Adrenal gland (tissue), 12 donors: ENCODE results near the gene SPTBN1. TPM values are rescaled to one million over a fixed set of nuclear protein-coding genes. Genes with fewer than 3 reads are reported as not detected.

ENCODE experiments used
- DNase-seq, 7 donors: peaks; one replicate each; pipeline ENCODE4 v3.0.0-alpha.2; 2019 to 2020
- H3K27ac ChIP-seq, 5 donors: fragments of 200-600 bp; sonication (generic) in 4 of 5; 1 replicate in 3 of 5; 2 replicates in 2 of 5; pipeline versions ENCODE4 v1.5.1 to v1.8.0; 2016 to 2020; ENCODE audit warnings: mild to moderate bottlenecking in 1 of 5
- H3K27me3 ChIP-seq: fragments of 200-600 bp; 2 replicates; pipeline ENCODE4 v1.8.0; 2021
- H3K36me3 ChIP-seq, 2 donors: fragments of 200-600 bp; replicated peaks in 1 of 2; 1 replicate in 1 of 2; 2 replicates in 1 of 2; pipeline versions ENCODE4 v1.5.1 to v1.8.0; 2018 to 2022
- H3K4me1 ChIP-seq, 2 donors: fragments of 200-600 bp; replicated peaks in 1 of 2; 1 replicate in 1 of 2; 2 replicates in 1 of 2; pipeline versions ENCODE4 v1.5.1 to v1.8.0; 2018 to 2021
- H3K4me3 ChIP-seq, 4 donors: fragments of 200-600 bp; sonication (generic) in 3 of 4; one replicate each; pipeline ENCODE4 v1.5.1; 2016 to 2018
- H3K9me3 ChIP-seq, 3 donors: fragments of 200-600 bp; sonication (generic) in 1 of 3; replicated peaks in 1 of 3; 1 replicate in 2 of 3; 2 replicates in 1 of 3; pipeline versions ENCODE4 v1.5.1 to v1.8.0; 2016 to 2021
- CTCF ChIP-seq, 6 experiments: fragments of 450-650 bp in 4 of 6; fragments of 200-600 bp in 2 of 6; sonication (generic) in 1 of 6; IDR thresholded peaks; 1 replicate in 5 of 6; 2 replicates in 1 of 6; pipeline versions ENCODE4 v1.5.1 to v1.8.0; 2016 to 2021; ENCODE audit warnings: antibody characterized with exemption in 6 of 6, mild to moderate bottlenecking in 2 of 6, moderate library complexity in 1 of 6
- POLR2A ChIP-seq, 2 donors: fragments of 450-650 bp; IDR thresholded peaks; one replicate each; pipeline ENCODE4 v1.6.1; 2017; ENCODE audit warnings: antibody characterized with exemption in 2 of 2, mild to moderate bottlenecking in 2 of 2, moderate library complexity in 1 of 2
- WGBS, 4 donors: extraction: QIAGEN DNeasy Blood & Tissue Kit in 2 of 4; methylation state at CpG; one replicate each; pipeline versions ENCODE4 v1.1.5 to v1.1.7; 2013 to 2017; 5-methylcytosine and 5-hydroxymethylcytosine counted together
- intact Hi-C, 2 donors: fragments of 100-400 bp; cut with DNase I; formaldehyde crosslinking; loops; one replicate each; pipeline versions ENCODE4 v1.14.1 to v1.15.0; 2022 to 2023
- polyA plus RNA-seq, 3 donors: library from polyadenylated mRNA; stranded (reverse); fragments of 200-250 nt in 2 of 3; fragments of 350-450 nt in 1 of 3; fragmentation: Illumina TruSeq in 1 of 3; extraction: RNeasy Lipid Tissue Mini Kit (QIAGEN cat#74804) in 1 of 3; gene quantifications; one replicate each; pipeline ENCODE4 v1.2.3, GENCODE V29; 2013 to 2014
- total RNA-seq, 9 donors: library from RNA; depleted of rRNA in 4 of 9; stranded (reverse); fragments of >200 nt in 4 of 9; fragments of 120-200 nt in 1 of 9; fragmentation: NEBNext Ultra II Directional in 1 of 9; extraction: Animal tissue kit (Norgen Biotek cat#: 25700) in 1 of 9; gene quantifications; one replicate each; pipeline versions ENCODE4 v1.1.0 to v1.2.4, GENCODE V29; 2013 to 2023
- donor health status: healthy with polysubstance abuse.
- donor health status: Bipolar disorder and iron deficiency.
- donor health status: DM: yes; HTN: yes; CAD: no.
- donor health status: DM: no; HTN: no; CAD: no.
- donor health status: DM: no; HTN: no; CAD: no.
- donor health status: DM: yes; HTN: yes; CAD: no.

SPTBN1 gene
- total and polyA plus RNA-seq, 12 donors, result 72.9 to 653 (median 493) TPM

- Histone ChIP-seq H3K4me3 (no peak overlapping the region), H3K27me3 (no peaks in the 10 kb centered on the region), H3K27ac (peak overlapping the region in 1 of 5 donors; percentile 64), H3K4me1 (peaks cover 10 to 34% of the 10 kb centered on the region in 2 donors), H3K9me3 (no peaks in the 10 kb centered on the region), H3K36me3 (no peaks in the 10 kb centered on the region)
- 83 to 98% (median 90%) methylated on average over 3 of the region's 3 CpGs for whole genome bisulfite sequencing, 4 donors
- intact Hi-C loops, result no loop called here
- TF ChIP-seq POLR2A (IDR thresholded peaks at IDR 0.05), result no peak
- TF ChIP-seq CTCF (IDR thresholded peaks at IDR 0.05), result no peak
- no peak for DNase-seq
These were observed 93.3 kb downstream of the SPTBN1 start for GRCh38 chr2:54549430-54549829.

GRCh38 chr2:54549917-54550518 is 93.9 kb downstream of the SPTBN1 start:
- H3K27ac ChIP-seq, result peak overlapping the region in 1 of 5 donors; percentile 64

GRCh38 chr2:54550547-54550946 is 94.4 kb downstream of the SPTBN1 start:
- H3K27ac ChIP-seq, result peak overlapping the region in 1 of 5 donors; percentile 64
- no peaks in the 10 kb centered on the region for H3K27me3 ChIP-seq
- no peaks in the 10 kb centered on the region for H3K36me3 ChIP-seq
- TF ChIP-seq CTCF (IDR thresholded peaks at IDR 0.05) (no peak), POLR2A (IDR thresholded peaks at IDR 0.05) (no peak)
- WGBS, 4 donors, result 59 to 68% (median 63%) methylated on average over 3 of the region's 3 CpGs
- DNase-seq, result no peak
- no peaks in the 10 kb centered on the region for H3K9me3 ChIP-seq
- no peak overlapping the region for H3K4me3 ChIP-seq
- intact Hi-C loops, result no loop called here
- peaks cover 10 to 39% of the 10 kb centered on the region in 2 donors for H3K4me1 ChIP-seq

More at GRCh38 chr2:54549917-54550518, 93.9 kb downstream of the SPTBN1 start:
- no peaks in the 10 kb centered on the region for H3K9me3 ChIP-seq
- TF ChIP-seq POLR2A (IDR thresholded peaks at IDR 0.05) (no peak), CTCF (IDR thresholded peaks at IDR 0.05) (no peak)
- H3K36me3 ChIP-seq, result no peaks in the 10 kb centered on the region
- H3K4me1 ChIP-seq, result peaks cover 10 to 36% of the 10 kb centered on the region in 2 donors
- 34 to 59% (median 50%) methylated on average over 4 of the region's 4 CpGs for WGBS, 4 donors
- no peak overlapping the region for H3K4me3 ChIP-seq
- DNase-seq, result peak in 6 of 7 donors; percentile 48 to 73 (median 62)
- intact Hi-C loops, result no loop called here
- no peaks in the 10 kb centered on the region for H3K27me3 ChIP-seq

GRCh38 chr2:54551123-54551756 is 95.1 kb downstream of the SPTBN1 start:
- Histone ChIP-seq H3K4me3 (no peak overlapping the region), H3K27me3 (no peaks in the 10 kb centered on the region), H3K9me3 (no peaks in the 10 kb centered on the region), H3K27ac (peak overlapping the region in 1 of 5 donors; percentile 26), H3K36me3 (no peaks in the 10 kb centered on the region), H3K4me1 (peaks cover 6 to 39% of the 10 kb centered on the region in 2 donors)
- DNase-seq, result no peak
- intact Hi-C loops, result no loop called here
- TF ChIP-seq POLR2A (IDR thresholded peaks at IDR 0.05), result no peak
- no peak for TF ChIP-seq CTCF (IDR thresholded peaks at IDR 0.05)
- 56 to 60% (median 60%) methylated on average over 4 of the region's 4 CpGs for WGBS, 4 donors
